Liver (tissue), 3 donors: ENCODE results near the gene LRRC37A.

Experiments
- CTCF ChIP-seq: fragments of 150-350 bp; IDR thresholded peaks from 2 replicates; pipeline ENCODE4 v1.5.1; 2017; ENCODE audit warnings: improper control_type of control experiment, low read depth, low read length; ENCODE audit not compliant: missing input control
- GABPA ChIP-seq, 2 donors: IDR thresholded peaks in 1 of 2; conservative IDR thresholded peaks in 1 of 2; 2 replicates each; pipeline ENCODE4 v1.6.1; 2016; ENCODE audit warnings: antibody characterized with exemption in 2 of 2, mild to moderate bottlenecking in 1 of 2, moderate library complexity in 1 of 2
- MAX ChIP-seq: IDR thresholded peaks from 2 replicates; pipeline ENCODE4 v1.6.1; 2016; ENCODE audit warnings: antibody characterized with exemption
- RAD21 ChIP-seq, 2 donors: IDR thresholded peaks; 2 replicates each; pipeline ENCODE4 v1.6.1; 2016; ENCODE audit warnings: antibody characterized with exemption in 2 of 2, mild to moderate bottlenecking in 2 of 2
- REST ChIP-seq: IDR thresholded peaks from 2 replicates; pipeline ENCODE4 v1.6.1; 2016; ENCODE audit warnings: antibody characterized with exemption, mild to moderate bottlenecking
- RXRA ChIP-seq, 2 donors: IDR thresholded peaks; 2 replicates each; pipeline ENCODE4 v1.6.1; 2017 to 2018; ENCODE audit warnings: antibody characterized with exemption in 2 of 2, mild to moderate bottlenecking in 1 of 2
- TAF1 ChIP-seq: conservative IDR thresholded peaks from 2 replicates; pipeline ENCODE4 v1.6.1; 2016; ENCODE audit warnings: antibody characterized with exemption, mild to moderate bottlenecking
- donor health status: healthy.
- donor health status: healthy.

- TF ChIP-seq CTCF (no peak), TAF1 (no peak), MAX (no peak), RAD21 (IDR thresholded peaks at IDR 0.05) (no peak), RXRA (IDR thresholded peaks at IDR 0.05) (no peak), GABPA (IDR thresholded peaks at IDR 0.05 in 1 of 2, conservative IDR thresholded peaks at IDR 0.05 in 1 of 2) (no peak), REST (no peak)
These were observed 20.7 kb upstream of the LRRC37A start for GRCh38 chr17:46274238-46274637.
